ENCODE data around the gene CPLANE2.
"Not testable (repeated sequence)": the region's sequence is repeated elsewhere in the genome, so short reads cannot be mapped to it uniquely, and the experiment has no call there.

CPLANE2 gene

GRCh38 chr1:16209847-16210407 lies 27.1 kb downstream of the CPLANE2 start:
- no peak for DNase-seq (ENCODE audit: low read depth in 2 of 2)

GRCh38 chr1:16209132-16209846 lies 27.7 kb downstream of the CPLANE2 start:
- DNase-seq (ENCODE audit: low read depth in 2 of 2), result no peak

- DNase-seq (ENCODE audit: low read depth in 2 of 2), result no peak
Measured at GRCh38 chr1:16208270-16208987, 28.6 kb downstream of the CPLANE2 start.

- DNase-seq (ENCODE audit: low read depth in 2 of 2), result no peak
Measured at GRCh38 chr1:16207318-16208269, 29.4 kb downstream of the CPLANE2 start.

GRCh38 chr1:16206547-16207317 lies 30.3 kb downstream of the CPLANE2 start:
- peak; percentile 86 to 89 for DNase-seq (ENCODE audit: low read depth in 2 of 2)

- DNase-seq (ENCODE audit: low read depth in 2 of 2), result no peak
Measured at GRCh38 chr1:16205891-16206546, 31.0 kb downstream of the CPLANE2 start.

- no peak for DNase-seq (ENCODE audit: low read depth in 2 of 2)
Measured at GRCh38 chr1:16205334-16205671, 31.7 kb downstream of the CPLANE2 start.

- DNase-seq (ENCODE audit: low read depth in 2 of 2), result peak in 1 of 2 donors; percentile 17
Measured at GRCh38 chr1:16204634-16205333, 32.2 kb downstream of the CPLANE2 start.

GRCh38 chr1:16204216-16204615 lies 32.8 kb downstream of the CPLANE2 start:
- DNase-seq (ENCODE audit: low read depth in 2 of 2), result no peak

- DNase-seq (ENCODE audit: low read depth in 2 of 2), result no peak
Measured at GRCh38 chr1:16203550-16203949, 33.4 kb downstream of the CPLANE2 start.

GRCh38 chr1:16202281-16203210 lies 34.4 kb downstream of the CPLANE2 start:
- no peak for DNase-seq (ENCODE audit: low read depth in 2 of 2)

GRCh38 chr1:16199700-16200099 lies 37.3 kb downstream of the CPLANE2 start:
- no peak for DNase-seq (ENCODE audit: low read depth in 2 of 2)

GRCh38 chr1:16199157-16199501 lies 37.9 kb downstream of the CPLANE2 start:
- DNase-seq (ENCODE audit: low read depth in 2 of 2), result no peak

GRCh38 chr1:16198444-16199156 lies 38.4 kb downstream of the CPLANE2 start:
- no peak for DNase-seq (ENCODE audit: low read depth in 2 of 2)

GRCh38 chr1:16196874-16197273 lies 40.1 kb downstream of the CPLANE2 start:
- no peak for DNase-seq (ENCODE audit: low read depth in 2 of 2)

- DNase-seq (ENCODE audit: low read depth in 2 of 2), result not testable (repeated sequence)
Measured at GRCh38 chr1:16196139-16196538, 40.8 kb downstream of the CPLANE2 start.

GRCh38 chr1:16195518-16195905 lies 41.5 kb downstream of the CPLANE2 start:
- DNase-seq (ENCODE audit: low read depth in 2 of 2), result no peak

GRCh38 chr1:16191916-16192546 lies 45.0 kb downstream of the CPLANE2 start:
- DNase-seq (ENCODE audit: low read depth in 2 of 2), result no peak

All from stimulated activated CD4-positive, alpha-beta T cell treated with anti-CD3 and anti-CD28 coated beads, Interleukin-1b, Interleukin-23, amount 100 ng/mL, for 4 hours (primary cell).